ENCODE measurements around the gene TMEM150B. TPM values are rescaled to one million over a fixed set of nuclear protein-coding genes. Genes with fewer than 3 reads are reported as not detected.

Gene TMEM150B
- total RNA-seq, 1 experiment from 2014 or later = not detected

- H3K9ac ChIP-seq (ENCODE audit: low read length) = no peak overlapping the region
- ChIA-PET RAD21 (ENCODE audit: low non-redundant PET in 1 of 2, low total read pairs in 2 of 2, uncharacterized antibody in 2 of 2, unreplicated experiment in 2 of 2) (no interaction called here), CTCF (no interaction called here), POLR2A (no interaction called here)
- ATAC-seq (no peak), DNase-seq (ENCODE audit: low read depth, low spot score) (no peak)
- peaks cover 9% of the 10 kb centered on the region; the same call in 1 of the 2 replicates for H3K79me2 ChIP-seq (ENCODE audit: insufficient read depth, low read length)
- H3K4me2 ChIP-seq (ENCODE audit: low read length) = no peak overlapping the region
- H2AFZ ChIP-seq (ENCODE audit: low read depth, low read length, poor library complexity, severe bottlenecking) = no peak overlapping the region
- intact Hi-C loops (cut with micrococcal nuclease) = no loop called here
- BruUV-seq (replicated peaks) = no TSS peak
- no peaks in the 10 kb centered on the region for H3K36me3 ChIP-seq (ENCODE audit: control insufficient read depth in 1 of 2, insufficient read depth in 2 of 2, low read length in 2 of 2)
- H3K9me3 ChIP-seq (ENCODE audit: control insufficient read depth in 1 of 2, insufficient read depth in 1 of 2, low read depth in 1 of 2, low read length in 2 of 2) = no peaks in the 10 kb centered on the region
- peaks cover 7 to 31% of the 10 kb centered on the region in 2 experiments for H3K4me1 ChIP-seq (ENCODE audit: control insufficient read depth in 1 of 2, insufficient read depth in 2 of 2, low read length in 2 of 2)
- no peak overlapping the region for H3K4me3 ChIP-seq (replicated peaks in 1 of 2; ENCODE audit: low read depth in 1 of 2, low read length in 2 of 2)
- no peaks in the 10 kb centered on the region for H3K27me3 ChIP-seq (ENCODE audit: insufficient read depth, low read length)
- no peak for TF ChIP-seq MAX (IDR thresholded peaks at IDR 0.05)
- no peak for TF ChIP-seq SRF (IDR thresholded peaks at IDR 0.05; ENCODE audit: low read depth)
- no peak for TF ChIP-seq SP1 (IDR thresholded peaks at IDR 0.05; ENCODE audit: low read depth)
- TF ChIP-seq JUND (IDR thresholded peaks at IDR 0.05) = no peak
- no peak for TF ChIP-seq FOSL1 (IDR thresholded peaks at IDR 0.05; ENCODE audit: low read depth)
- H4K20me1 ChIP-seq (ENCODE audit: insufficient read depth) = no peaks in the 10 kb centered on the region
- H3K9me2 ChIP-seq (ENCODE audit: insufficient read depth) = no peaks in the 10 kb centered on the region
- H3K27ac ChIP-seq (ENCODE audit: low read depth, low read length) = no peak overlapping the region
Measured at GRCh38 chr19:55336101-55336500, 11.0 kb upstream of the TMEM150B start.

- H3K36me3 ChIP-seq (ENCODE audit: control insufficient read depth in 1 of 2, insufficient read depth in 2 of 2, low read length in 2 of 2) = no peaks in the 10 kb centered on the region
- CTCF ChIA-PET = no interaction called here
- no peaks in the 10 kb centered on the region for H3K79me2 ChIP-seq (ENCODE audit: insufficient read depth, low read length)
- peaks cover 7 to 28% of the 10 kb centered on the region in 2 experiments for H3K4me1 ChIP-seq (ENCODE audit: control insufficient read depth in 1 of 2, insufficient read depth in 2 of 2, low read length in 2 of 2)
- H3K4me2 ChIP-seq (ENCODE audit: low read length) = no peak overlapping the region
- intact Hi-C loops (cut with micrococcal nuclease) = no loop called here
- no peak overlapping the region for H2AFZ ChIP-seq (ENCODE audit: low read depth, low read length, poor library complexity, severe bottlenecking)
- no peak overlapping the region for H3K27ac ChIP-seq (ENCODE audit: low read depth, low read length)
- BruUV-seq (replicated peaks) = no TSS peak
- no peaks in the 10 kb centered on the region for H4K20me1 ChIP-seq (ENCODE audit: insufficient read depth)
- DNase-seq (ENCODE audit: low read depth, low spot score) (no peak), ATAC-seq (no peak)
- no peaks in the 10 kb centered on the region for H3K9me2 ChIP-seq (ENCODE audit: insufficient read depth)
- POLR2A ChIA-PET = no interaction called here
- H3K4me3 ChIP-seq (replicated peaks in 1 of 2; ENCODE audit: low read depth in 1 of 2, low read length in 2 of 2) = no peak overlapping the region
- no peak overlapping the region for H3K9ac ChIP-seq (ENCODE audit: low read length)
- RAD21 ChIA-PET (ENCODE audit: low non-redundant PET in 1 of 2, low total read pairs in 2 of 2, uncharacterized antibody in 2 of 2, unreplicated experiment in 2 of 2) = no interaction called here
- H3K9me3 ChIP-seq (ENCODE audit: control insufficient read depth in 1 of 2, insufficient read depth in 1 of 2, low read depth in 1 of 2, low read length in 2 of 2) = no peaks in the 10 kb centered on the region
- H3K27me3 ChIP-seq (ENCODE audit: insufficient read depth, low read length) = no peaks in the 10 kb centered on the region
- TF ChIP-seq ZBTB33 (IDR thresholded peaks at IDR 0.05; ENCODE audit: extremely low read depth, insufficient replicate concordance, low read length) = no peak
- TF ChIP-seq RAD21 (IDR thresholded peaks at IDR 0.05; ENCODE audit: low read depth) = no peak
- TF ChIP-seq EGR1 (IDR thresholded peaks at IDR 0.05; ENCODE audit: low read depth) = no peak
- TF ChIP-seq ZNF274 (IDR thresholded peaks at IDR 0.05; ENCODE audit: low read depth, low read length) = no peak
- TF ChIP-seq YY1 (IDR thresholded peaks at IDR 0.05; ENCODE audit: extremely low read depth, insufficient replicate concordance, low read depth, low read length) = no peak
- no peak for TF ChIP-seq REST (IDR thresholded peaks at IDR 0.05; ENCODE audit: low read depth)
- no peak for TF ChIP-seq SIN3A (IDR thresholded peaks at IDR 0.05; ENCODE audit: low read depth)
- TF ChIP-seq TCF7L2 (IDR thresholded peaks at IDR 0.05; ENCODE audit: borderline replicate concordance, extremely low read depth, insufficient read depth, insufficient read length) = no peak
- no peak for TF ChIP-seq JUND (IDR thresholded peaks at IDR 0.05)
- no peak for TF ChIP-seq POLR2A (IDR thresholded peaks at IDR 0.05; ENCODE audit: borderline replicate concordance, extremely low read depth, insufficient read depth, insufficient read length)
Measured at GRCh38 chr19:55333870-55334269, 8.7 kb upstream of the TMEM150B start.

All from HCT116 (cell line).